GM21515 (cell line): ENCODE results near the gene TNNT1.

Source experiments
- ATAC-seq: cut with Tn5 transposase; IDR thresholded peaks from one replicate; pipeline ENCODE4 v1.9.1; 2021; ENCODE audit not compliant: unreplicated experiment

Gene TNNT1

DNA sequence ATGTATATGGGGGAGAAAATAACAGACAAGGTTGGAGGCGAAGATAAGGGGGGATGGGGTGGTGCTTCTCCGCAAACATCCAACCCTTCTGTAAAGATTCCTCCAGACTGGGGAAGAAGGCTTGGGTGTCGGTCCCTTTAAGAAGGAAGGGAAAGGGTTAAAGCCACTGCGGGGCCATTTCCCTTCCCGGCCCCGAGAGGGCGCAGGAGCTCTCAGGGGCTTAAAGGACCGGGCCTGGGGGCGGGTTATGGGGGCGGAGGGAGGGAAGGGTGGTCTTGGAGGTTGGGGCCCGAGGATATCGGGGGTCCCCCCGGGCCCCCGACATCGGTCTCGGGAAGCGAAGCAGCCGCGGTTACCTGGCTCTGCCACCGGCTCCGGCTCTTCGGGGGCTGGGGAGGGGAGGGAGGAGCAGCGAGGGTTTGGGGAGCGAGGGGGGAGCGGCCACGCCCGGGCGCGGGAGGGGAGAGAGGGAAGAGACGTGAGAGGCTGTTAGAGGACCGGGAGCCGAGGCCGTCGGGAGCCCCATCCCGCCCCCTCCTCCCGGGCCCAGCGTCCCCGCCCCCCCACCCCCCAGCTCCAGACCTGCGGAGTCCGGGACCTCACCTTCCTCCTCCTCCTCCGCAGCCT is 2.8 kb downstream of the TNNT1 start:
- no peak for ATAC-seq

DNA sequence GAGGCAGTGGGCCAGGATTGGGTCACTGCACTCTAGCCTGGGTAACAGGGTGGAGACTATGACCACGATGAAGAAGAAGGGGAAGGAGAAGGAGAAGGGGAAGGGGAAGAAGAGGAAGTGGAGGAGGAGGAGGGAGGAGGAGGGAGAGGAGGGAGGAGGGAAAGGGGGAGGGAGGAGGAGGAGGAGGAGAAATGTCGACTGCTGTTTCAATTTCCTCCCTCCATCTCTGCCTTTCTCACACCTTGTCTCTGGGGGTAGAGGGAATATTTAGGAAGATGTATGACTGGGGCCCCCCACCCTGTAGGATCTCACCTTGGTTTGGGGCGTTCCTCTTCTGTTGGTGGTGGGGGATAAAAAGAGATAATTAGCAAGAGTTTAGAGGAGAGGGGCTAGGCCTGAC is 3.8 kb downstream of the TNNT1 start:
- ATAC-seq: no peak

DNA sequence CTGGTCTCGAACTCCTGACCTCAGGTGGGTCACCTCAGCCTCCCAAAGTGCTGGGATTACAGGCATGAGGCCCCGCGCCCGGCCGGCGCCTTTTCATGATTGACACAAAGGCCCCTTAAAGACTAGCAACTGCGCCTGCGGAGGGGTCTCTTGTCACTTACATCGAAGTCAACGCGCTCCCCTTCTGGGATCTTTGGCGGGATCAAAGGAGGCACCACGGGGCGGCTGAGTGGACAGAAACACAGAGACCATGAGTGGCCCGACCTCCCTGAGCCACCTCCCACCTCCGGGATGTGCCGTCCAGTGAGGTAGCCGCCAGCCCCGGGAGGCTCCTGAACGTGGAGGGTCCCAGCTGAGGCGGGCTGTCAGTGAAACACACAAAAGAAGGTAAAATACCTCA is 7.3 kb downstream of the TNNT1 start:
- no peak for ATAC-seq

DNA sequence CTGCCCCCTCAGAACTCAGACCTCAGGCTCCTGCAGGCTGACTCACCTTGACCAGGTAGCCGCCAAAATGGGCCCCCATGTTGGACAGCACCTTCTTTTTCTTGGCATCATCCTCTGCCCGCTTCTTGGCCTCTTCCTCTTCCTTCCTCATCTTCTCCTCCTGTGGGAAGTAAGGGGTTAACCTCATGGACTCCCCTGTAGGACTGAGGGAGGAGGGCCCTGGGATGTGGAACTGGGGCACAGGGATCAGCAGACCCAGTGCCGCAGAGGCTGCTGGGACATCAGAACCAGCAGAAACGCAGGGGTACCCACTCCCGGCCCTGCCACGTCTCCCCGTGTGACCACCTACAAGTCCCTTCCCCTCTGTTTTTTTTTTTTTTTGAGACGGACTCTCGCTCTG is 11.1 kb downstream of the TNNT1 start:
- ATAC-seq: no peak

DNA sequence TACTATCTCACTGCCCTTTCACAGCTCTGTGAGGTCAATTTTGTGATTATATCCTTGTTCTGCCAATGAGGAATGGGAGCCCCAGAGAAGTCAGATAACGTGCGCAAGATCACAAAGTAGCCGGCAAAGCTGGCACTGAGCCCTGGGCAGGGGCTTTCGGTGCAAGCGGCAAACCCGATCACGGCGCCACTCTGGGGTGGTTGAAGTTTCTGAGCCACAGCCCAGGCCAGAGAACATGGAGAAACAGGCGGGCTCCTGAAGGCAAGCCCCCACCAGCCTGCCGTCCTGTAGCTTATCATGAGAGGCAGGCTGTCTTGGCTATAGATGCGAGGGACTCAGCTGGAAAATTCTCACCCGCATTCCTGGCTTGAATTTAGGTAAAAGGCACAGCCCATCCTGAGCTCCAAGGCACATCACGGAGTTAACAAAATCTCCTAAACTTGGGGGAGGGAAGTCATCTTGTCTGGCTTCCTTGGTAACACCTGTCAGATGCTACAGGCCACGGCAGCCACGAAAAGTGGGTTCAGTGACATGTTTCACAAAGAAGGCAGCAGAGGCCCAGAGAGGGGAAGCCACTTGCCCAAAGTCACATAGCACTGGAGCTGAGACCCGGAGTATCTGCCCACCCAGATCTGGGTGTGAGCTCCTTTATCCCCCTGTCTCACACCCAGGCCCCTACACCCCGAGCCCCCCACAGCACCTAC is 12.5 kb downstream of the TNNT1 start:
- ATAC-seq: no peak

DNA sequence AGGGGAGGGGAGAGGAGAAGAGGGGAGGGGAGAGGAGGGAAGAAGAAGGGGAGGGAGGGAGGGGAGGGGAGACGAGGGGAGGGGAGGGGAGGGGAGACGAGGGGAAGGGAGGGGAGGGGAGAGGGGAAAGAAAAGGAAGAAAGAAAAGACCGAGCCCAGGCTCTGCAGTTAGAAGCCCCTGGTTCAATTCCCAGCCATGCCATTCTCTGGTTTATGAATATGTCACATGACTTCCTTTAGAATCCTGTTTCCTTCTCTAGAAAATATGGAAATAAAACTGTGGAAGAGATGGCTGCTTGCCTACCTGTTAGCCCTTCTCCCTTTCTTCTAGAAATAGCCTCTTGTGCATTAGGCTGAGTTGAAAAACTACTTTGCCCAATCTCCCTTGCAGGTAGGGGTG is 14.3 kb downstream of the TNNT1 start:
- ATAC-seq: no peak

DNA sequence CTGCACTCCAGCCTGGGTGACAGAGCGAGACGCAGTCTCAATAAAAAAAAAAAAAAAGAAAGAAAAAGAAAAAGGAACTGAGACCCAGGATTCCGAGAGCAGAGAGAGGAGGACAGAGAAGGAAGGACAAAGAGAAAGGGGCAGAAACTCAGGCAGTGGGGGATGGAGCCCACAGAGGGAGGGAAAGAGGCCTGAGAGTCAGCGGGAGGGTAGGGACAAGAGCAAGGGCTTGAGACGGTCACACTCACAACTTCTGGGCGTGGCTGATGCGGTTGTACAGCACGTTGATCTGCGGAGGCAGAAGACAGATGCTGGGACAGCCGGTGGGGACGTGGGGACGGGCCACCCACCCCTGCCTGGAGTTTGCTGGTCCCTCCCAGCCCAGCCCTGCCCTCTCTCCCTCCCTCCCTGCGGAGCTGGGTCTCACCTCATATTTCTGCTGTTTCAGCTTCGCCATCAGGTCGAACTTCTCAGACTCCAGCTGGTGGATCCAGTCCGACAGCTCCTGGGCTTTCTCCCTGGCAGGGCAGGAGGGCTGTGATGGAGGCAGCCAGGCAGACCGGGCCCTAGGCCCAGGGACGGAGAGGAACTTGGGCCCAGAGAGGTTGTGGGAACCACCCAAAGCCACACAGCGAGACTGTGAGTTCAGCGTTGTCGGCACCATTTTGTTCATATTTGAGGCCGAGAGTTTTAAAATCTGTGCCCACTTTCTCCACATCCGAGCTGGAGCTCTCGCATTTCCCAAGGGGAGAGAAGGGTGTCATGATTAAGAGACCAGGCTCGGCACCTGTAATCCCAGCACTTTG is 15.2 kb downstream of the TNNT1 start:
- ATAC-seq: no peak

DNA sequence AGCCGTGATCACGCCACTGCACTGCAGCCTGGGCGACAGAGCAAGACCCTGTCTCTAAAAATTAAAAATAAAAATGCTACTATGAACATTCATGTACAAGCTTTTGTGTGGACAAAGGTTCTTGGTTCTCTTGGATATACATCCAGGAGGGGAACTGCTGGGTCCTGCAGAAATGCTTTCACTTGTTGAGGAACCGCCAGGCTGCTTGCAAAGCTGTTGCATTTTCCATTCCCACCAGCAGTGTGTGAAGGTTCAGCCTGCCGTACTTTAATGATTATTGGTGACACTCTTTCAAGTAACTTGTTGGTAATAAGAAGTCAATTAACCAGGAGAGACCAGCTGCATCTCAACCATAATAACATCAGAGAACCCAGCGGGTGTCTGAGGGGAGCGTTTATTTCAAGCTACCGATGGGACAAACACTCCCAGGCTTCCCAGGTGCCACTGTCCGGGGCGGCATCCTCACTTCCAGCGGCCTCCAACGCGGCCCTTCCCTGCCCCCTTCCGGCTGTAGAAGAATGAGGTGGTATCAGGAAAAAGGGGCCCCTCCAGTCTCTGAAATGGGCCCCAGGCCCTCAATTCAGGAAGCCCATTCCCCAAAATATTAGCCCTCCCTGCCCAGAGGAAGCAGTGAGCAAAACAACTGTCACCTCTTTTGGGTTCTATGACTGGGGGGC is 16.4 kb downstream of the TNNT1 start:
- ATAC-seq: no peak

DNA sequence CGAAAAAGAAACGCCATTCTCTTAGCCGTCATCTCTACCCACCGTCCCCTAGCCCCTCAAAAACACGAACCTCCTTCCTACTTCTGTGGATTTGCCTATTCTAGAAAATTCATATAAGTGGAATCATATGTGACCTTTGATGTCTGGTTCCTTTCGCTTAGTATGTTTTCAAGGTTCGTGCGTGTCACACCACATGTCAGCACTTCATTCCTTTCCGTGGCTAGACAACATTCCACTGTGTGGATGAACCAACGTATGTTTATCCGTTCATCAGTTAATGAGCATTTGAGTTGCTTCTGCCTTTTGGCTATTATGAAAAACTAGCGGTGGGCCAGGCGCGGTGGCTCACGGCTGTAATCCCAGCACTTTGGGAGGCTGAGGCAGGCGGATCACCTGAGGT is 17.6 kb downstream of the TNNT1 start:
- no peak for ATAC-seq

DNA sequence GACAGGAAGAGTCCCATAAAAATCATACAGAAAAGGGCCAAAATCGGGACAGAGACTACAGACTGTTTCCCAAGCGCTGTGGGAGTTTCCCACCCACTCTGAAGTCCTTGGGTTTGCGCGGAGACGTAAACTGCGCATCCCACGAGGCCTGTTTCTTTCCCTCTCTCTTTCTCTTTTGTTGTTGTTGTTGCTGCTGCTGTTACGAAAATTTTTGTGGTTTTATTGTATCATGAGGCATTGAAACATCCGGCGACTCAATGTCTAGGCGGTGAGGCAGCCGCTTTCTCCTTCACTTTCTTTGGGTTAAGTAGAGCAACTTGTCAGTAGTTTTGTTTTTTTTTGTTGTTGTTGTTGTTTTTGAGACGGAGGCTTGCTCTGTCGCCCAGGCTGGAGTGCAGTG is 30.0 kb downstream of the TNNT1 start:
- no peak for ATAC-seq

DNA sequence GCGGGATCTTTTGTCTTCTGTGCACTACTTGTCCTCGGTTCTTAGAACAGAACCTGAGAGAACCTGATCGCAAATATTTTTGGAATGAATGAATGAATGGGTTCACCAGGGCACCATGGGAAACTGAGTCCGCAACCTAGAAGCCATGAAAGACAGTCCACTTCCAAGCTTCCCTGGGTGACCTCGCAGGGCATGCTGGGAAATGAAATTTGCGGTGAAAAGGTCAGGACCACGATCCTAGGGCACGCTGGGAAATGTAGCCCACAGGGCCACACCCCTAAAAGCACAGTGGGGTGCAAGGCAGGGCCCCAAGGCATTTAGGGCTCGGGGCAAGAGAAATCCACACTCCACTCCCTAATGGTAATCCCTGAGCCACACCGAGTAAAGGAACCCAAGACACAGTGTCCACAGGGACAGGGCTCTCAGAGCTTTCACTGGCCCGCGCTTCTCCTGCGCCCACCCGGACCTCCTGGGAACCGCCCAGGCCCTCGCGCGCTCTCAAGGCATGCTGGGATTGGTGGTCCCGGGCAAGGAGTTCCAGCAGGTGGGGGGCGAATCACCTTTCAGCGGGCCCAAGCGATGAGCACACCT is 30.5 kb downstream of the TNNT1 start:
- no peak for ATAC-seq

DNA sequence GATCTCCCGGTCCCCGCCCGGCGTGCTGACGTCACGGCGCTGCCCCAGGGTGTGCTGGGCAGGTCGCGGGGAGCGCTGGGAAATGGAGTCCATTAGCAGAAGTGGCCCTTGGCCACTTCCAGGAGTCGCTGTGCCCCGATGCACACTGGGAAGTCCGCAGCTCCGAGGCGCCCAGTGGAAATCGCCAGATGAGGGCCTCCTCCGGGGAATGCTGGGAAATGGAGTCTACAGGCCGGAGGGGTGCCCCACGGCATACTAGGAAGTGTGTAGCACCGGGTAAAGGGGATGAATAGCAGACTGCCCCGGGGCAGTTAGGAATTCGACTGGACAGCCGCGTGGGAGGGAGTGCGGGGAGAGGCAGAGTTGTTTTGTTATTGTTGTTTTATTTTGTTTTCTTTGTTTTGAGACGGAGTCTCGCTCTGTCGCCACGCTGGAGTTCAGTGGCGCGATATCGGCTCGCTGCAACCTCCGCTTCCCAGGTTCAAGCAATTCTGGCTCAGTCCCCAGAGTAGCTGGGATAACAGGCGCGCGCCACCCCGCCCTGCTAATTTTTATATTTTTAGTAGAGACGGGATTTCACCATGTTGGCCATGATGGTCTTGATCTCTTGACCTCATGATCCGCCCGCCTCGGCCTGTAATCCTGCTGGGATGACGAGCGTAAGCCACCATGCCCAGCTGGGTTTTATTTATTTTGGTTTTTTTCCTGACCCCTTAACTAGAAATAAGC is 31.2 kb downstream of the TNNT1 start:
- ATAC-seq: peak; percentile 74

DNA sequence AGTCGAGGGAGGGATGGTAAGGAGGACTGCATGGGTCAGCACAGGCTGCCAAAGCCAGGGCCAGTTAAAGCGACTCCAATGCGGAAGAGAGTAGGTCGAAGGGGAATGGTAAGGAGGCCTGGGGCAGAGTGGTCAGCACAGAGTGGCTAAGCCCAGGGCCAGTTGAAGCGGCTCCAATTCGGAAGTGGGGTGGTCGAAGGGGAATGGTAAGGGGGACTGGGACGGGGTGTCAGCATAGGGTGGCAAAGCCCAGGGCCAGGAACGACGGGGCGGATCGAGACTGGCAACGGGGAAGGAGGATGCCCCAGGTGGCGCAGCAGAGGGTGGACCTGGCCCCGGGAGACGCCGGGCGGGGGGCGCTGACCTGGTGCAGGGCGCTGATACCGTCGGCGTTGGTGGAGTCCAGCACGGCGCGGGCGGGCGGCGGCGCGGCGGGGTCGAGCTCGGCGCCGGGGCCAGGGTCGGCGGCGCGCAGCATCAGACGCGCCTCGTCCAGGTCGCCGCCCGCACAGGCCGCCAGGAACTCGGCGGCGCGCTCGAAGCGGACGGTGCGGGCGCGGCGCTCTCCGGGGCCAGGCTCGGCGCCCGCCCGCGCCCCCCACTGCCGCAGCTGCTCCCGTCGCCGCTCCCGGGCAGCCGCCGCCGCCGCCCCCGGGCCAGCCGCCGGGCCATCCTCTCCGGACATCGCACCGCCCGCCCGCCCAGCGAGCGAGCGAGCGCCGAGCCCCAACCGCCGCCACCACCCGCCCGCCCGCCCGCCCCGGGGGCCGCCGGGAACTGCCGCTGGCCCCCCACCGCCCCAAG is 31.9 kb downstream of the TNNT1 start, which contains the start of gene PPP1R12C:
Gene PPP1R12C (minus strand): TSS at position 779 of the 804 bp plus-strand sequence. CDS start 94 bp downstream, at position 685.
- peak; percentile 14 for ATAC-seq

DNA sequence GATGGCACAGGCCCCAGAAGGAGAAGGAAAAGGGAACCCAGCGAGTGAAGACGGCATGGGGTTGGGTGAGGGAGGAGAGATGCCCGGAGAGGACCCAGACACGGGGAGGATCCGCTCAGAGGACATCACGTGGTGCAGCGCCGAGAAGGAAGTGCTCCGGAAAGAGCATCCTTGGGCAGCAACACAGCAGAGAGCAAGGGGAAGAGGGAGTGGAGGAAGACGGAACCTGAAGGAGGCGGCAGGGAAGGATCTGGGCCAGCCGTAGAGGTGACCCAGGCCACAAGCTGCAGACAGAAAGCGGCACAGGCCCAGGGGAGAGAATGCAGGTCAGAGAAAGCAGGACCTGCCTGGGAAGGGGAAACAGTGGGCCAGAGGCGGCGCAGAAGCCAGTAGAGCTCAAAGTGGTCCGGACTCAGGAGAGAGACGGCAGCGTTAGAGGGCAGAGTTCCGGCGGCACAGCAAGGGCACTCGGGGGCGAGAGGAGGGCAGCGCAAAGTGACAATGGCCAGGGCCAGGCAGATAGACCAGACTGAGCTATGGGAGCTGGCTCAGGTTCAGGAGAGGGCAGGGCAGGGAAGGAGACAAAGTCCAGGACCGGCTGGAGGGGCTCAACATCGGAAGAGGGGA is 32.7 kb downstream of the TNNT1 start:
- no peak for ATAC-seq

DNA sequence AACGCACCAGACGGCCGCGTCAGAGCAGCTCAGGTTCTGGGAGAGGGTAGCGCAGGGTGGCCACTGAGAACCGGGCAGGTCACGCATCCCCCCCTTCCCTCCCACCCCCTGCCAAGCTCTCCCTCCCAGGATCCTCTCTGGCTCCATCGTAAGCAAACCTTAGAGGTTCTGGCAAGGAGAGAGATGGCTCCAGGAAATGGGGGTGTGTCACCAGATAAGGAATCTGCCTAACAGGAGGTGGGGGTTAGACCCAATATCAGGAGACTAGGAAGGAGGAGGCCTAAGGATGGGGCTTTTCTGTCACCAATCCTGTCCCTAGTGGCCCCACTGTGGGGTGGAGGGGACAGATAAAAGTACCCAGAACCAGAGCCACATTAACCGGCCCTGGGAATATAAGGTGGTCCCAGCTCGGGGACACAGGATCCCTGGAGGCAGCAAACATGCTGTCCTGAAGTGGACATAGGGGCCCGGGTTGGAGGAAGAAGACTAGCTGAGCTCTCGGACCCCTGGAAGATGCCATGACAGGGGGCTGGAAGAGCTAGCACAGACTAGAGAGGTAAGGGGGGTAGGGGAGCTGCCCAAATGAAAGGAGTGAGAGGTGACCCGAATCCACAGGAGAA is 33.5 kb downstream of the TNNT1 start:
- ATAC-seq: no peak

DNA sequence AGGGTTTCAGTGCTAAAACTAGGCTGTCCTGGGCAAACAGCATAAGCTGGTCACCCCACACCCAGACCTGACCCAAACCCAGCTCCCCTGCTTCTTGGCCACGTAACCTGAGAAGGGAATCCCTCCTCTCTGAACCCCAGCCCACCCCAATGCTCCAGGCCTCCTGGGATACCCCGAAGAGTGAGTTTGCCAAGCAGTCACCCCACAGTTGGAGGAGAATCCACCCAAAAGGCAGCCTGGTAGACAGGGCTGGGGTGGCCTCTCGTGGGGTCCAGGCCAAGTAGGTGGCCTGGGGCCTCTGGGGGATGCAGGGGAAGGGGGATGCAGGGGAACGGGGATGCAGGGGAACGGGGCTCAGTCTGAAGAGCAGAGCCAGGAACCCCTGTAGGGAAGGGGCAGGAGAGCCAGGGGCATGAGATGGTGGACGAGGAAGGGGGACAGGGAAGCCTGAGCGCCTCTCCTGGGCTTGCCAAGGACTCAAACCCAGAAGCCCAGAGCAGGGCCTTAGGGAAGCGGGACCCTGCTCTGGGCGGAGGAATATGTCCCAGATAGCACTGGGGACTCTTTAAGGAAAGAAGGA is 34.4 kb downstream of the TNNT1 start:
- ATAC-seq: no peak

DNA sequence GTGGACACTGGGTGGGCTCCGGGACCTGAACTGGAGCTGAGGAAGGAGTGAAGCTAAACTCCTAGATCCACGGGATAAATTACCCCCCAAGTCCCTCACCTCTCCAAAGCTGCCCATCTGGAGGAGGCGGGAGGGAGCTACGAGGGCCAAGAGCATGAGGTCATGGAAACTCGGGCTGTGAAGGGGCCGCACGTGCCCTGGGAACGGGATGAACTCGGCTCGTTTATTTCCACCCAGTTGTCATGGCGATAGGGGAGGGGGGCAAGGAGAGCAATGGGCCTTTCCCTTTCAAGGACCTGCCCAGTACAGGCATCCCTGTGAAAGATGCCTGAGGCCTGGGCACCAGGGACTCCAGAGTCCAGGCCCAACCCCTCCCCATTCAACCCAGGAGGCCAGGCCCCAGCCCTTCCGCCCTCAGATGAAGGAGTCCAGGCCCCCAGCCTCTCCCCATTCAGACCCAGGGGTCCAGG is 35.4 kb downstream of the TNNT1 start:
- no peak for ATAC-seq
